ENCODE data around the gene ARHGEF35.
"Not testable (repeated sequence)": the region's sequence is repeated elsewhere in the genome, so short reads cannot be mapped to it uniquely, and the experiment has no call there.

The ARHGEF35 gene

DNA sequence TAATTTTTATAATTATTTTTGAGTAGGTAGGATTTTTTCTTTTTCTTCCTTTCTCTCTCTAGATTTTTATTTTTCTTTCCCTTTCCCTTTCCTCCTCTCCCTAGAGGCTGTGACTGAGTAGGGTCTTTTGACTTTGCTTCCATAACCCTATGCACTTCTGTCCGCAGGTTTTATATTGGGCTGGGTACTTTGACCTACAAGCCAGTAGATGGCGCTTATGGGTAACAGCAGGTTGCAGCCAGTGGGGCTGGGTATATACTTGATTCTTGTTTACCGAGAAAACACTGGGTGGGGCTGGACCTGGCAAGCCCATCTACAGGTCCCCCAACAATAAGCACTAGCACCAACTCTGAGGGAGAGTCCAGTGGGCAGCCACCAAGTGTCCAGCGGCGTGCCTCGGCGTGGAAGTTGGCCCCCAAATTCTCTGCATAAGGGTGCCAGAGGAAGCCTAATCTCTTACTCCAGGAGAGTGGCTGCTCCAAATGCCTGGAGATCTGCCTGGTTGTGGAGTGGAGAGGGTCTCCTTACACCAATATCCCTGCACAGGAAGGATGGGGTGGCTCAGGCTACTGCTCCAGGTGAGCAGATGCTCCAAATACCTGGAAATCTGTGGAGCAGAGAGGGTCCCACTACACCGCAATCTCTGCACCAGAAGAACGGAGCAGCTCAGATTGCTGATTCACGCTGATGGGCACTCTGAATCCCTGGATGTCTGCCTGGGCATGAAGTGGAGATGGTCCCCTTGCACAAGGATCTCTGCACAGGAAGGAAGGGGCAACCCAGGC, 17.1 kb downstream of the ARHGEF35 start:
- not testable (repeated sequence) for DNase-seq (ENCODE audit: low spot score)

DNA sequence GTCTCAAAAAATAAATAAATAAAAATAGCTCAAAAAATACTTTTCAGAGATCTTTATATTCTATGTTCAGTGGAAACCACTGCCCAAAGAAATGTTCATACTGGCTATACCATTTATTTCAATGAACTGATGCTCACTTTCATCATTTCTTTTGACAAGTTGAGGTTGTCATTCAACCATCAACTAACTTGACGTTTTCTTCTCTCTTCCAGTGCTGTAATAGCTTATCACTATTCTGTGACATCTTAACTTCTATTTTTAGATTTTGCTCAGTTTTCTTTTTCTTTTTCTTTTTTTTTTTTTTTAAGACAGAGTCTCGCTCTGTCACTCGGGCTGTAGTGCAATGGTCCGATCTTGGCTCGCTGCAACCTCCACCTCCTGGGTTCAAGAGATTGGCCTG, 21.0 kb downstream of the ARHGEF35 start:
- DNase-seq (ENCODE audit: low spot score): no peak

DNA sequence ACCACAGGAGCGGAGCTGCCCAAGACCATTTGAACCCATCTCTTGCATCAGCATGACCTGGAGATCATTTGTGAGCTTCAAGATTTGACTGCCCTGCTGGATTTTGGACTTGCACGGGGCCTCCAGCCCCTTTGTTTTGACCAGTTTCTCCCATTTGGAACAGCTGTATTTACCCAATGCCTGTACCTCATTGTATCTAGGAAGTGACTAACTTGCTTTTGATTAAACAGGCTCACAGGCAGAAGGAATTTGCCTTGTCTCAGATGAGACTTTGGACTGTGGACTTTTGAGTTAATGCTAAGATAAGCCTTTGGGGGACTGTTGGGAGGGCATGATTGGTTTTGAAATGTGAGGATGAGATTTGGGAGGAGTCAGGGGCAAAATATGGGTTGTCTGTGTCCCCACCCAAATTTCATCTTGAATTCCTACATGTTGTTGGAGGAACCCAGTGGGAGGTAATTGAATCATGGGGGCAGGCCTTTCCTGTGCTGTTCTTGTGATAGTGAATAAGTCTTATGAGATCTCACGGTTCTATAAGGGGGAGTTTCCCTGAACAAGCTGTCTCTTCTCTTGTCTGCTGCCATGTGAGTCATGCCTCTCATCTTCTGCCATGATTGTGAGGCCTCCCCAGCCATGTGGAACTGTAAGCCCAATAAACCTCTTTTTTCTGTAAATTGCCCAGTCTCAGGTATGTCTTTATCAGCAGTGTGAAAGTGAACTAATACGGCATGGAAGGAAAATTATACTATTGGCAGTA, 23.9 kb downstream of the ARHGEF35 start:
- not testable (repeated sequence) for DNase-seq (ENCODE audit: low spot score)

DNA sequence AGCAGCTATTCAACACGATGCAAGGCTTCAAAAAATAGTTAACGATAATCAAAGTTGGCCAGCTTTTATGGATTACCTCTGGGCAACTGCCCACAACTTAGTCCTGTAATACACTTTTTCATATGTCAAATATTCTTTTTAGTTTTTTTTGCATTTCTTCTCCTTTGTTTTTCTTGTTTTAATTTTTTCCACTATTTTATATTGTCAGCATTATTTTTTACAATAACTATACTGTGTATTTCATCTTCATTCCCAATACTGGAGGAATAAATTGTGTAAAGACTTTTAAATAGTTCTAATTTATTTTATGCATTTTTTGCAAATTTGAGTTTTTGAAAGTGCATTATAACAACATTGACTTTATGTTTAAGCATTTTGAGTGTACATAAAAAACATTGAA, 30.8 kb downstream of the ARHGEF35 start:
- DNase-seq (ENCODE audit: low spot score): no peak

DNA sequence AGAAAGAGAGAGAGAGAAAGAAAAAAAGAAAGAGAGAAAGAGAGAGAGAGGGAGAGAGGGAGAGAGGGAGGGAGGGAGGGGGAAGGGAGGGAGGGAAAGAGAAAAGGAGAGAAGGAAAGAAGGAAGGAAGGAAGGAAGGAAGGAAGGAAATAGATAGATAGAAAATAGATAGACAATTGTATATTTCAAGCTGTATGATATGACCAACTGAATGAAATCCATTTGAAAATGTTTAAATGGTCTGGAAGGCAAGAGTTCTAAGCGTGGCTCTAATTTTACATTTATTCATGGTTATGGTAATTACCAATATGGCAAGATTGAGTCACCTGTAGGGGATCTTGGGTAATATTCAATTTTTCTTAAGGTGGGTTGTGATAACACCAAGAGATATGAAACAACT, 36.8 kb downstream of the ARHGEF35 start:
- no peak for DNase-seq (ENCODE audit: low spot score)

DNA sequence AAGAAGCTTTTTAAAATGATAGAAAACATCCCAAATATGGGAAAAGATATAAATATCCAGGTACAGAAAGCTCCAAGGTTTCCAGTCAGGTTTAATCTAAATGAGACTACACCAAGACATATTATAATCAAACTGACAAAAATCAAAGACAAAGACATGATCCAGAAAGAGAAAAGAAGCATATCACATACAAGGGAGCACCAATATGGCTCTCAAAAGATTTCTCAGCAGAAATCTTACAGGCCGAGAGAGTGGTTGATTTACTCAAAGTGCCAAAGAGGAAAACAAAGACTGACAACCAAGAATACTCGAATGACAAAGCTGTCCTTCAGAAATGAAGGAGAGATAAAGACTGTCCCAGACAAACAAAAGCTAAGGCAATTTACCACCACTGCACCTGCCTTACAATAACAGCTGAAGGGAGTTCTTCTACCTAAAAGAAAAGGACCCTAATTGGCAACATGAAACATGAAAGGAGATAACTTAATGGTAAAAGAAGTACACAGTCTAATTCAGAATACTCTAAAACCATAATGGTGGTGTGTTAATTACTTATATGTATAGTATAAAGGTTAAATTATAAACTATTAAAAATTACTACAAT, 47.3 kb downstream of the ARHGEF35 start:
- no peak for DNase-seq (ENCODE audit: low spot score)

DNA sequence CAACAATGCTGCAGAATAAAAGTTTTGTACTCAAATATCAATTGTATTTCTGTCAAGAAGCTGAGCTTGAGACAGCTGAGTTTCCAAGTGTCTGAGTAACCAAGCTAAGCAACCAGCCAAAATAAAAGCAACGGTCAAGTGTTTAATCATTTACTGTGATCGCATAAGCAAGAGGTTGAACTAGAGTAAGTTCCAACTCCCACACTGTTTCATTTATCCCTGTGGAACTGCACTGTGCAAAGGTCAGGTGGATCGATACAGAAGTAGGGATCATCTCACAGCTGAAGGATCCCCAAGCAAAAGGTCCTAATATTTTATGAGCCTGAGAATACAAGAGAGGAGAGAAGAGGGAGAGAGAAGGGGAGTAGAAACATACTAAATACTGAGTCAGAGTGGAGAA, 51.2 kb downstream of the ARHGEF35 start:
- DNase-seq (ENCODE audit: low spot score): no peak

DNA sequence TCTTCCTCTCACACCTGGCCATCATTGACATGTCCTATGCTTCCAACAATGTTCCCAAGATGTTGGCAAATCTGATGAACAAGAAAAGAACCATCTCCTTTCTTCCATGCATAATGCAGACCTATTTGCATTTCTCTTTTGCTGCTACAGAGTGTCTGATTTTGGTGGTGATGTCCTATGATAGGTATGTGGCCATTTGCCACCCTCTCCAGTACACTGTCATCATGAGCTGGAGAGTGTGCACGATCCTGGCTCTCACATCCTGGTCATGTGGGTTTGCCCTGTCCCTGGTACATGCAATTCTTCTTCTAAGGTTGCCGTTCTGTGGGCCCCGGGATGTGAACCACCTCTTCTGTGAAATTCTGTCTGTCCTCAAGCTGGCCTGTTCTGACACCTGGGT, 53.4 kb downstream of the ARHGEF35 start:
- no peak for DNase-seq (ENCODE audit: low spot score)

DNA sequence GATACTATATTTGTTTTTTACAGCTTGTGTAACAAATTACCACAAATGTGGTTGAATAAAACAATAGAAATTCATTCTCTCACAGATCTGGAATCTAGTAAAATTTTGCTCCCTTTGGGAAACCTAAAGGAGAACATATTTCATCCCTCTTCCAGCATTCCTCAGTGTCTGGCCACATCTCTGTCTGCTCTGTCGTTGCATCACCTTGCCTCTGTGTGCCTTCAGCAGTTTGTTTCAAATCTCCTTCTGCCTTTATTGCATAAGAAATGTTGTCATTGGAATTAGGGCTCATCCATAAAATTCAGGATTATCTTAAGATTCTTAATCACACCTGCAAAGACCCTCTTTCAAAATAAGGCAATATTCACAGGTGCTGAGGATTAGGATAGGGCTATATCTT, 58.1 kb downstream of the ARHGEF35 start:
- DNase-seq (ENCODE audit: low spot score): no peak

Measured in HuH-7 (cell line).